Globus pallidus (tissue), 1 donor: ENCODE results near the gene KCNA5.

Experiments
- DNase-seq: peaks from one replicate; pipeline ENCODE4 v3.0.0-alpha.2; 2015; ENCODE audit warnings: low spot score

KCNA5 gene

GRCh38 chr12:5043589-5044419, at the start of gene KCNA5:
TSS of gene KCNA5 (plus strand) at chr12:5043879. CDS start at chr12:5044148, 269 bp downstream.
- DNase-seq, result peak; percentile 26

GRCh38 chr12:4994622-4995021, 49.1 kb upstream of the KCNA5 start:
- DNase-seq, result no peak

GRCh38 chr12:4996714-4997113, 47.0 kb upstream of the KCNA5 start:
- DNase-seq, result no peak

GRCh38 chr12:4997939-4998338, 45.7 kb upstream of the KCNA5 start:
- DNase-seq, result no peak

GRCh38 chr12:5000204-5000603, 43.5 kb upstream of the KCNA5 start:
- no peak for DNase-seq

- no peak for DNase-seq
These were observed 42.9 kb upstream of the KCNA5 start for GRCh38 chr12:5000658-5001385.

- DNase-seq, result peak; percentile 49
These were observed 40.5 kb upstream of the KCNA5 start for GRCh38 chr12:5003025-5003666.

- DNase-seq, result no peak
These were observed 35.0 kb upstream of the KCNA5 start for GRCh38 chr12:5008661-5009060.

GRCh38 chr12:5010151-5010550, 33.5 kb upstream of the KCNA5 start:
- no peak for DNase-seq

- peak; percentile 42 for DNase-seq
These were observed 31.3 kb upstream of the KCNA5 start for GRCh38 chr12:5012337-5012736.

GRCh38 chr12:5013266-5013730, 30.4 kb upstream of the KCNA5 start:
- DNase-seq, result peak; percentile 71

- no peak for DNase-seq
These were observed 29.4 kb upstream of the KCNA5 start for GRCh38 chr12:5014269-5014668.

GRCh38 chr12:5015711-5016492, 27.8 kb upstream of the KCNA5 start:
- DNase-seq, result no peak

GRCh38 chr12:5016526-5016925, 27.2 kb upstream of the KCNA5 start:
- DNase-seq, result no peak

- DNase-seq, result no peak
These were observed 25.9 kb upstream of the KCNA5 start for GRCh38 chr12:5017638-5018348.

GRCh38 chr12:5018677-5019076, 25.0 kb upstream of the KCNA5 start:
- DNase-seq, result no peak

- no peak for DNase-seq
These were observed 21.7 kb upstream of the KCNA5 start for GRCh38 chr12:5022025-5022424.

- DNase-seq, result no peak
These were observed 21.1 kb upstream of the KCNA5 start for GRCh38 chr12:5022465-5023061.

GRCh38 chr12:5023842-5024241, 19.8 kb upstream of the KCNA5 start:
- DNase-seq, result no peak

- no peak for DNase-seq
These were observed 17.2 kb upstream of the KCNA5 start for GRCh38 chr12:5026342-5026938.
